ENCODE results near the gene ATF3. TPM values are rescaled to one million over a fixed set of nuclear protein-coding genes. Genes with fewer than 3 reads are reported as not detected.

The ATF3 gene
- total and polyA plus RNA-seq, 2 donors (not counting 1 experiment from before 2014, with no cell fraction given), result 33.8 to 35.7 TPM

- Histone ChIP-seq H3K79me2 (ENCODE audit: control insufficient read depth, insufficient read depth, low read length) (no peaks in the 10 kb centered on the region), H3K4me3 (replicated peaks in 1 of 4; ENCODE audit: control extremely low read depth in 1 of 4, insufficient read depth in 1 of 4, low read depth in 3 of 4, low read length in 4 of 4) (no peak overlapping the region), H3K36me3 (ENCODE audit: control insufficient read depth, insufficient read depth, low read length) (no peaks in the 10 kb centered on the region), H3K4me1 (ENCODE audit: control insufficient read depth, extremely low read depth, insufficient read depth, low read length) (no peaks in the 10 kb centered on the region), H3K4me2 (ENCODE audit: extremely low read depth, insufficient read depth, low read length) (no peak overlapping the region), H4K20me1 (ENCODE audit: control insufficient read depth, extremely low read depth, insufficient read depth, low read length) (no peaks in the 10 kb centered on the region), H3K27me3 (ENCODE audit: control insufficient read depth, insufficient read depth, low read length) (no peaks in the 10 kb centered on the region), H2AFZ (ENCODE audit: low read length) (no peak overlapping the region), H3K9ac (ENCODE audit: insufficient read depth, low read length) (no peak overlapping the region), H3K27ac (ENCODE audit: insufficient read depth, low read length) (no peak overlapping the region), H3K9me3 (ENCODE audit: control insufficient read depth, insufficient read depth, low read depth, low read length) (no peaks in the 10 kb centered on the region)
- DNase-seq (ENCODE audit: low read depth in 2 of 2), result no peak
- TF ChIP-seq, protein P1, sequence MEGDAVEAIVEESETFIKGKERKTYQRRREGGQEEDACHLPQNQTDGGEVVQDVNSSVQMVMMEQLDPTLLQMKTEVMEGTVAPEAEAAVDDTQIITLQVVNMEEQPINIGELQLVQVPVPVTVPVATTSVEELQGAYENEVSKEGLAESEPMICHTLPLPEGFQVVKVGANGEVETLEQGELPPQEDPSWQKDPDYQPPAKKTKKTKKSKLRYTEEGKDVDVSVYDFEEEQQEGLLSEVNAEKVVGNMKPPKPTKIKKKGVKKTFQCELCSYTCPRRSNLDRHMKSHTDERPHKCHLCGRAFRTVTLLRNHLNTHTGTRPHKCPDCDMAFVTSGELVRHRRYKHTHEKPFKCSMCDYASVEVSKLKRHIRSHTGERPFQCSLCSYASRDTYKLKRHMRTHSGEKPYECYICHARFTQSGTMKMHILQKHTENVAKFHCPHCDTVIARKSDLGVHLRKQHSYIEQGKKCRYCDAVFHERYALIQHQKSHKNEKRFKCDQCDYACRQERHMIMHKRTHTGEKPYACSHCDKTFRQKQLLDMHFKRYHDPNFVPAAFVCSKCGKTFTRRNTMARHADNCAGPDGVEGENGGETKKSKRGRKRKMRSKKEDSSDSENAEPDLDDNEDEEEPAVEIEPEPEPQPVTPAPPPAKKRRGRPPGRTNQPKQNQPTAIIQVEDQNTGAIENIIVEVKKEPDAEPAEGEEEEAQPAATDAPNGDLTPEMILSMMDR (conservative IDR thresholded peaks at IDR 0.05 in 1 of 2, IDR thresholded peaks at IDR 0.05 in 1 of 2; ENCODE audit: low read depth in 1 of 2, low read length in 2 of 2), result no peak
- no peak for TF ChIP-seq EZH2 (IDR thresholded peaks at IDR 0.05; ENCODE audit: low read length, missing control alignments)
Observed at GRCh38 chr1:212644866-212645545, 36.4 kb downstream of the ATF3 start.

DNA sequence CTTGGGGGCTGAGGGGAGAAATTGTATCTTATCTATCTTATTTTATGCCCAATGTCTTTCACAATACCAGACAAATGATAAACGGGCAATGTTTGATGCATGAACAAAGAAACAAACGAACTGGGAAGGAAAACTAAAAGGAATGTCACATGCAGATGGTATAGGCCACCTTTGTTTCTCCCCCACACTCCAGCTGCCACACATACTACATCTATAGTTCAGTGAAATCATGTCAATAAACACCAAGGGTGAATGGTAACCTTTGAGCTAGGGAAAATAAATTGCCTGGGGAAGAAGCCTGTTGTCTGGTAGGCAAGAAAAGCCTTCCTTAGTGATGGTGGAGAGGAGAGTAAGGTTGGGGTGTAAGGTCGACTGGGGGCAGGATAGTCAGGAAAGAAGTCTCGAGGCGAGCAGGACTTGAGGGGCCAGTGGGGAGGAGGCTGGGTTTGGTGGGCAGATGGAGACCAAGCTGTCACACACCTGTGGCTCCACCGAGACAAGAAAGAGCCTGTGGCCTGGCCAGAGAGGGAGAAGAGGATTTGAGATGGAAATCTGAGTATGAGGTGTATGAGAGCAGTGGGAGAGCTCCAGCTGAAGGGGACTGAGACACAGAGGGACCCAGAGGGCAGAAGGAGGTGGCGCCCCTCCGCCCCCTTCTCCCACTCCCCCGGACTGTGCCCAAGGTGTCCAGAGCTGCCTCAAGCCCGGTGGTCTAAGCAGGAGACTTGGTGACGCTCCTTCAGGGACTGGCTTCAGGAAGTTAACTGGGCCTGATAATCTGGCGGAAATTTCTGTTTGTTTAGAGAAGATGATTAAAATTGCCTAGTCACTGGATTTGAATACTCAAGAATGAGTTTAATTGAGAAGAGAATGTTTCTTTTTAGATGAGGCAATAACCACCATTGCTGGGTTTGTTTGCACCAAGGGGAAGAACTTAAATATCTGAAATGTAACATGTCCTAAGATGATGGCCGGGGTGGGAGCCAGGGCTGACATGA is 37.3 kb downstream of the ATF3 start:
- TF ChIP-seq, protein P1 (conservative IDR thresholded peaks at IDR 0.05 in 1 of 2, IDR thresholded peaks at IDR 0.05 in 1 of 2; ENCODE audit: low read depth in 1 of 2, low read length in 2 of 2), result no peak
- DNase-seq (ENCODE audit: low read depth in 2 of 2), result no peak
- H3K4me1 ChIP-seq (ENCODE audit: control insufficient read depth, extremely low read depth, insufficient read depth, low read length), result peaks cover 2% of the 10 kb centered on the region
- no peak overlapping the region for H2AFZ ChIP-seq (ENCODE audit: low read length)
- no peak overlapping the region for H3K4me3 ChIP-seq (replicated peaks in 1 of 4; ENCODE audit: control extremely low read depth in 1 of 4, insufficient read depth in 1 of 4, low read depth in 3 of 4, low read length in 4 of 4)
- no peak overlapping the region for H3K4me2 ChIP-seq (ENCODE audit: extremely low read depth, insufficient read depth, low read length)
- H3K36me3 ChIP-seq (ENCODE audit: control insufficient read depth, insufficient read depth, low read length), result no peaks in the 10 kb centered on the region
- H3K9me3 ChIP-seq (ENCODE audit: control insufficient read depth, insufficient read depth, low read depth, low read length), result no peaks in the 10 kb centered on the region
- H3K79me2 ChIP-seq (ENCODE audit: control insufficient read depth, insufficient read depth, low read length), result no peaks in the 10 kb centered on the region
- no peak overlapping the region for H3K9ac ChIP-seq (ENCODE audit: insufficient read depth, low read length)
- no peak overlapping the region for H3K27ac ChIP-seq (ENCODE audit: insufficient read depth, low read length)
- no peaks in the 10 kb centered on the region for H3K27me3 ChIP-seq (ENCODE audit: control insufficient read depth, insufficient read depth, low read length)
- H4K20me1 ChIP-seq (ENCODE audit: control insufficient read depth, extremely low read depth, insufficient read depth, low read length), result no peaks in the 10 kb centered on the region

- no peak overlapping the region for H3K9ac ChIP-seq (ENCODE audit: insufficient read depth, low read length)
- no peaks in the 10 kb centered on the region for H3K36me3 ChIP-seq (ENCODE audit: control insufficient read depth, insufficient read depth, low read length)
- TF ChIP-seq, protein P1 (conservative IDR thresholded peaks at IDR 0.05 in 1 of 2, IDR thresholded peaks at IDR 0.05 in 1 of 2; ENCODE audit: low read depth in 1 of 2, low read length in 2 of 2), result no peak
- no peaks in the 10 kb centered on the region for H3K27me3 ChIP-seq (ENCODE audit: control insufficient read depth, insufficient read depth, low read length)
- H2AFZ ChIP-seq (ENCODE audit: low read length), result no peak overlapping the region
- no peak overlapping the region for H3K4me3 ChIP-seq (replicated peaks in 1 of 4; ENCODE audit: control extremely low read depth in 1 of 4, insufficient read depth in 1 of 4, low read depth in 3 of 4, low read length in 4 of 4)
- H3K9me3 ChIP-seq (ENCODE audit: control insufficient read depth, insufficient read depth, low read depth, low read length), result no peaks in the 10 kb centered on the region
- H3K4me1 ChIP-seq (ENCODE audit: control insufficient read depth, extremely low read depth, insufficient read depth, low read length), result peaks cover 2% of the 10 kb centered on the region
- no peak overlapping the region for H3K4me2 ChIP-seq (ENCODE audit: extremely low read depth, insufficient read depth, low read length)
- no peak overlapping the region for H3K27ac ChIP-seq (ENCODE audit: insufficient read depth, low read length)
- H3K79me2 ChIP-seq (ENCODE audit: control insufficient read depth, insufficient read depth, low read length), result no peaks in the 10 kb centered on the region
- DNase-seq (ENCODE audit: low read depth in 2 of 2), result no peak
- no peaks in the 10 kb centered on the region for H4K20me1 ChIP-seq (ENCODE audit: control insufficient read depth, extremely low read depth, insufficient read depth, low read length)
Observed at GRCh38 chr1:212646588-212646987, 38.0 kb downstream of the ATF3 start.
